Choroid plexus epithelial cell (primary cell): ENCODE measurements around the gene P2RY8.
"Not testable (repeated sequence)": the region's sequence is repeated elsewhere in the genome, so short reads cannot be mapped to it uniquely, and the experiment has no call there.

ENCODE experiments used
- DNase-seq: peaks from one replicate; pipeline ENCODE4 v3.0.0-alpha.2; 2010; ENCODE audit warnings: low read depth
- H3K4me3 ChIP-seq: 2 replicates; pipeline ENCODE4 v1.5.1; 2011; ENCODE audit warnings: low read depth, mild to moderate bottlenecking, control low read depth, low read length, moderate library complexity
- CTCF ChIP-seq: conservative IDR thresholded peaks from 2 replicates; pipeline ENCODE4 v1.5.1; 2011; ENCODE audit warnings: low read depth, mild to moderate bottlenecking, control low read depth, inconsistent platforms, low read length, moderate library complexity

Gene P2RY8

DNA sequence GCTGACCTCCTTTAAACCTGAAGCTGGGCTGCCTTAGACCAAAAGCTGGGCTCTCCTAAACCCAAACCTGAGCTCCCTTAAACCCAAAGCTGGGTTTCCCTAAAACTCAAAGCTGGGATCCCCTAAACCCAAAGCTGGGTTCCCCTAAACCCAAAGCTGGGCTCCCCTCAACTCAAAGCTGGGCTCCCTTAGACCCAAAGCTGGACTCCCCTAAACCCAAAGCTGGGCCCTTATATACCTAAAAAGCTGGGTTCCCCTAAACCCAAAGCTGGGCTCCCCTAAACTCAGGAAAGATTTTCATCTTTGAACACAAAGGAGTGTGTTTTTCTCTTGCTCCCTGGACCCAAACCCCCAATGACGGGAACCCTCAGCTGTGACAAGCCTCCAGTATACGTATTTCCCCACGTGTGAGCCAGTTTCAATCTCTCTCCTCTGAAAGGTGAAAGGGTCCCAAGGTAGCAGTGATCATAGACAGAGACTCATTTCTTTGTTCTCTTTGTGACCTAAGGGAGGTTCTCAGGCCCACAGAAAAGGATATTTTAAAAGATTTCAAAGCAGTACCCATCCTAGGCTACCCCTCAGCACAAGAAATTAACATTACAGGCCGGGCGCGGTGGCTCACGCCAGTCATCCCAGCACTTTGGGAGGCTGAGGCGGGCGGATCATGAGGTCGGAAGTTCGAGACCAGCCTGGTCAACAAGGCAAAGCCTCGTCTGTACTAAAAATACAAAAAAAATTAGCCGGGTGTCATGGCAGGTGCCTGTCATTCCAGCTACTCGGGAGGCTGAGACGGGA lies 52.9 kb downstream of the P2RY8 start:
- TF ChIP-seq CTCF, result no peak
- DNase-seq, result no peak
- H3K4me3 ChIP-seq, result no peak overlapping the region

GRCh38 chrX:1482530-1482928 lies 54.5 kb downstream of the P2RY8 start:
- not testable (repeated sequence) for DNase-seq, H3K4me3 ChIP-seq

DNA sequence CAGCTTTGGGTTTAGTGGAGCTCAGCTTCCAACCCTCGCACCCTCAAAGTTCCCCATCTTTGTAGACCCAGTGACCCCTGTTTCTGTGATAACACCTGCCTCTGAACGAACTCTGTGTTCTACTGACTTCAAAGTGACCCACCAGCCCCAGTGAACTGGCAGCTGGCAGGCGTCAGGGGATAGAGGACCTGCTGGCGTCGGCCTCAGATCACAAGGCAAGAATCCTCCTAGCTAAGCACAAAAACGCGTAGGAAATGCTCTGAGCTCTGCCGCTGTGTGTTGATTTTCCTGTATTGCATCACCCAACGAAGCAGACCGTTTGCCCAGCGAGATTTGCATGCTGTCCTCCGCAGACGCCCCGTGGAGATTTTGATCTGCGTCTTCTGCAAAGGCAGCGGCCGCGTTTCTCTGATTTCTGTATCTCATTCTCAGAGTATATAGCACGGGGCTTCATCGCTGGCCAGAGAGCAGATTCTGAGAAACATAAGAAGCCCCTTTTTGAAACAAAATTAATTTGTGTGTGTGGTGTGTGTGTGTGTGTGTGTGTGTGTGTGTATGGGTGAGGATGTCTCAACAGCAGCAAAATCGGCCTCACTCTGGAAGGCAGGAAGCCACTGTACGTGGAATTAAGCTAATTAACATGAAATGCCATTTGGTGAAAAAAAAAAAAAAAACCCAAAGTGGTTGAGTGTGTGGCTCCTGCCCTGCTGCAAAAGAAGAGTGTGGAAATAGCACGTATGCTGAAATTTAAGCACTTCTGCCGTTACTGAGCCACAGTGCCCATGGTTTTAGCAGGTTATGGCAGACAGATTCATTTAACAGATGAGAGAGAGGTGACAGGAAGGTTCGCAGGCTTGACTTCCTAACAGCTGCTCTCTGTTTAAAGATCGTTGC lies 55.1 kb downstream of the P2RY8 start:
- H3K4me3 ChIP-seq, result peak overlapping the region; percentile 29
- peak; percentile 97 for DNase-seq
- peak; percentile 7 for TF ChIP-seq CTCF

GRCh38 chrX:1480082-1480785 lies 56.8 kb downstream of the P2RY8 start:
- no peak for DNase-seq
- no peak for TF ChIP-seq CTCF
- H3K4me3 ChIP-seq, result no peak overlapping the region

DNA sequence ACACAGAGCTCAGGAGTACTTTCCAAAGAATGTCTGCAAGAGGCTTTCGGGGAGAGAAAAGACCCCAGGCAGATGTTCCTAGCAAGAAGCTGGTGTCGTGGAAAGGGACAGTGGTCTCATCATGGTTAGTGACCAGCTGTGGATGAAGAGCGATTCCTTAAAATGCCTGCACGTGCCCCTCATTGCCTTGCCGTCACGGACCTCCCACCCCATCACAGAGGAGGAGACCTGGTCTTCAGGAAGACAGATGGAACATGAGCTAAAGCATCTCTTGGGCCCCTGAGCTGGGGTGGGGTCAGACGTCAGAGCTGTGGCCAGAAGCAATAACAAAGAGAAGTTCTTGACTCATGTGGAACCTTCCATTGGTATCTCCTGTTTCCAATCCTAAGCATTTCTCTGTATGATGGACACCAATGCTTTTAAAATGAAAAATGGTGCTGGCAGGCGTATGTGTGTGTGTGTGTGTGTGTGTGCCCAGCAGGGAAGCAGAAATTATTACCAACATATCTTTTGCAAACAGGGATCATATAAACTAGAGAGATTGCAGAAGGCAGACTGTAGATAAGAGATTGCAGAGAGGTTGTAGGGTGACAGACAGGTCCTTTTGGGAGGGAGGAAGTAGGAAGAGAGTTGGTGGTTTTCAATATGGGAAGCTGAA lies 59.1 kb downstream of the P2RY8 start:
- H3K4me3 ChIP-seq, result no peak overlapping the region
- DNase-seq, result no peak
- no peak for TF ChIP-seq CTCF

- H3K4me3 ChIP-seq, result no peak overlapping the region
- no peak for TF ChIP-seq CTCF
- no peak for DNase-seq
Measured at GRCh38 chrX:1477229-1477628, 59.8 kb downstream of the P2RY8 start.
